ENCODE data around the gene PCDHAC2.

Gene PCDHAC2

DNA sequence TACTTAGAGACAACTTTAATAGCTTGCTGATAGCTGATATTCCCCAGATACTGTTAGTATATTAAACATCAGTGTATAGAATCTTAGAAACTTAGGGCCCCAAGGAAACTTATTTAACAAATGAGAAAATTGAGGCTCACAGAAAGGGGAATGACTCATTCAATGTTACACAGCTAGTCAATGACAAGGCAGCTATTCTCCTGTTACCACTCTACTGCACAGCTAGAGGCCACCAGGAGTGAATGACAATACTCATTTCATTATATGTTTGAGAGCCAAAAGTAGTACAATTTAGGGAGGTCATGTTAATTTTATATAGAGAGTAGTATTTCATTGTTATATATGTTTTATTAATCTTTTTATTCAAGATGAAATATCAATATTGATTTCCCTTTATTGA is 51.7 kb downstream of the PCDHAC2 start:
- H3K4me2 ChIP-seq (ENCODE audit: insufficient read depth, low read length): no peak overlapping the region
- H3K9ac ChIP-seq (ENCODE audit: low read depth, low read length): no peak overlapping the region
- no peaks in the 10 kb centered on the region for H3K27me3 ChIP-seq (ENCODE audit: insufficient read depth, low read length, poor library complexity)
- H3K79me2 ChIP-seq (ENCODE audit: insufficient read depth, low read length): no peaks in the 10 kb centered on the region
- no peak overlapping the region for H3K4me3 ChIP-seq (ENCODE audit: low read depth in 1 of 2, low read length in 2 of 2)
- no peak for DNase-seq
- no peaks in the 10 kb centered on the region for H3K4me1 ChIP-seq (ENCODE audit: insufficient read depth, low read length)
- H3K27ac ChIP-seq (ENCODE audit: low read length): no peak overlapping the region
- no peak for TF ChIP-seq EZH2 (IDR thresholded peaks at IDR 0.05; ENCODE audit: borderline replicate concordance, low read depth, low read length, severe bottlenecking)
- TF ChIP-seq, protein P1, sequence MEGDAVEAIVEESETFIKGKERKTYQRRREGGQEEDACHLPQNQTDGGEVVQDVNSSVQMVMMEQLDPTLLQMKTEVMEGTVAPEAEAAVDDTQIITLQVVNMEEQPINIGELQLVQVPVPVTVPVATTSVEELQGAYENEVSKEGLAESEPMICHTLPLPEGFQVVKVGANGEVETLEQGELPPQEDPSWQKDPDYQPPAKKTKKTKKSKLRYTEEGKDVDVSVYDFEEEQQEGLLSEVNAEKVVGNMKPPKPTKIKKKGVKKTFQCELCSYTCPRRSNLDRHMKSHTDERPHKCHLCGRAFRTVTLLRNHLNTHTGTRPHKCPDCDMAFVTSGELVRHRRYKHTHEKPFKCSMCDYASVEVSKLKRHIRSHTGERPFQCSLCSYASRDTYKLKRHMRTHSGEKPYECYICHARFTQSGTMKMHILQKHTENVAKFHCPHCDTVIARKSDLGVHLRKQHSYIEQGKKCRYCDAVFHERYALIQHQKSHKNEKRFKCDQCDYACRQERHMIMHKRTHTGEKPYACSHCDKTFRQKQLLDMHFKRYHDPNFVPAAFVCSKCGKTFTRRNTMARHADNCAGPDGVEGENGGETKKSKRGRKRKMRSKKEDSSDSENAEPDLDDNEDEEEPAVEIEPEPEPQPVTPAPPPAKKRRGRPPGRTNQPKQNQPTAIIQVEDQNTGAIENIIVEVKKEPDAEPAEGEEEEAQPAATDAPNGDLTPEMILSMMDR (IDR thresholded peaks at IDR 0.05; ENCODE audit: borderline replicate concordance, extremely low read depth, low read length, poor library complexity, severe bottlenecking): no peak
- no peaks in the 10 kb centered on the region for H4K20me1 ChIP-seq (ENCODE audit: insufficient read depth, low read length)
- no peaks in the 10 kb centered on the region for H3K9me3 ChIP-seq (ENCODE audit: insufficient read depth, low read length, severe bottlenecking)
- H3K36me3 ChIP-seq (ENCODE audit: insufficient read depth, low read length): no peaks in the 10 kb centered on the region
- H2AFZ ChIP-seq (ENCODE audit: low read depth, low read length): no peak overlapping the region
- no peak for ATAC-seq (ENCODE audit: insufficient read depth, low read depth)
